Ishikawa (cell line): ENCODE measurements around the gene CCDC150.

Source experiments
- CEBPB ChIP-seq: IDR thresholded peaks from 2 replicates; pipeline ENCODE4 v1.6.1; 2012
- CREB1 ChIP-seq: IDR thresholded peaks from 2 replicates; pipeline ENCODE4 v1.6.1; 2012; ENCODE audit warnings: low read depth
- EGR1 ChIP-seq: IDR thresholded peaks from 2 replicates; pipeline ENCODE4 v1.6.1; 2012
- EP300 ChIP-seq: IDR thresholded peaks from 2 replicates; pipeline ENCODE4 v1.6.1; 2012; ENCODE audit warnings: borderline replicate concordance
- FOXM1 ChIP-seq: IDR thresholded peaks from 2 replicates; pipeline ENCODE4 v1.6.1; 2012; ENCODE audit warnings: low read depth, borderline replicate concordance
- NFIC ChIP-seq: IDR thresholded peaks from 2 replicates; pipeline ENCODE4 v1.6.1; 2012
- RAD21 ChIP-seq: IDR thresholded peaks from 2 replicates; pipeline ENCODE4 v1.6.1; 2012; ENCODE audit warnings: low read depth
- REST ChIP-seq: IDR thresholded peaks from 2 replicates; pipeline ENCODE4 v1.6.1; 2012; ENCODE audit warnings: low read depth, mild to moderate bottlenecking
- TAF1 ChIP-seq: IDR thresholded peaks from 2 replicates; pipeline ENCODE4 v1.6.1; 2012; ENCODE audit warnings: low read depth, mild to moderate bottlenecking
- TCF12 ChIP-seq: IDR thresholded peaks from 2 replicates; pipeline ENCODE4 v1.6.1; 2012; ENCODE audit warnings: low read depth
- TEAD4 ChIP-seq: IDR thresholded peaks from 2 replicates; pipeline ENCODE4 v1.6.1; 2012
- YY1 ChIP-seq: IDR thresholded peaks from 2 replicates; pipeline ENCODE4 v1.6.1; 2012; ENCODE audit warnings: low read depth
- ZBTB7A ChIP-seq: IDR thresholded peaks from 2 replicates; pipeline ENCODE4 v1.6.1; 2012; ENCODE audit warnings: low read depth
- TF ChIP-seq, protein P1 (sequence below): IDR thresholded peaks from 2 replicates; pipeline ENCODE4 v1.6.1; 2012
- TF ChIP-seq, protein P2 (sequence below): IDR thresholded peaks from 2 replicates; pipeline ENCODE4 v1.6.1; 2012

The CCDC150 gene

GRCh38 chr2:196598846-196599245, 40.7 kb upstream of the CCDC150 start:
- TF ChIP-seq ZBTB7A (no peak), TEAD4 (no peak), NFIC (no peak), TCF12 (no peak), CEBPB (no peak), CREB1 (no peak), FOXM1 (no peak), YY1 (no peak), EP300 (no peak), REST (no peak), RAD21 (no peak), EGR1 (no peak), TAF1 (no peak)
- TF ChIP-seq, protein P1, sequence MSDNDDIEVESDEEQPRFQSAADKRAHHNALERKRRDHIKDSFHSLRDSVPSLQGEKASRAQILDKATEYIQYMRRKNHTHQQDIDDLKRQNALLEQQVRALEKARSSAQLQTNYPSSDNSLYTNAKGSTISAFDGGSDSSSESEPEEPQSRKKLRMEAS = no peak
- TF ChIP-seq, protein P2, sequence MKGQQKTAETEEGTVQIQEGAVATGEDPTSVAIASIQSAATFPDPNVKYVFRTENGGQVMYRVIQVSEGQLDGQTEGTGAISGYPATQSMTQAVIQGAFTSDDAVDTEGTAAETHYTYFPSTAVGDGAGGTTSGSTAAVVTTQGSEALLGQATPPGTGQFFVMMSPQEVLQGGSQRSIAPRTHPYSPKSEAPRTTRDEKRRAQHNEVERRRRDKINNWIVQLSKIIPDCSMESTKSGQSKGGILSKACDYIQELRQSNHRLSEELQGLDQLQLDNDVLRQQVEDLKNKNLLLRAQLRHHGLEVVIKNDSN = no peak

DNA sequence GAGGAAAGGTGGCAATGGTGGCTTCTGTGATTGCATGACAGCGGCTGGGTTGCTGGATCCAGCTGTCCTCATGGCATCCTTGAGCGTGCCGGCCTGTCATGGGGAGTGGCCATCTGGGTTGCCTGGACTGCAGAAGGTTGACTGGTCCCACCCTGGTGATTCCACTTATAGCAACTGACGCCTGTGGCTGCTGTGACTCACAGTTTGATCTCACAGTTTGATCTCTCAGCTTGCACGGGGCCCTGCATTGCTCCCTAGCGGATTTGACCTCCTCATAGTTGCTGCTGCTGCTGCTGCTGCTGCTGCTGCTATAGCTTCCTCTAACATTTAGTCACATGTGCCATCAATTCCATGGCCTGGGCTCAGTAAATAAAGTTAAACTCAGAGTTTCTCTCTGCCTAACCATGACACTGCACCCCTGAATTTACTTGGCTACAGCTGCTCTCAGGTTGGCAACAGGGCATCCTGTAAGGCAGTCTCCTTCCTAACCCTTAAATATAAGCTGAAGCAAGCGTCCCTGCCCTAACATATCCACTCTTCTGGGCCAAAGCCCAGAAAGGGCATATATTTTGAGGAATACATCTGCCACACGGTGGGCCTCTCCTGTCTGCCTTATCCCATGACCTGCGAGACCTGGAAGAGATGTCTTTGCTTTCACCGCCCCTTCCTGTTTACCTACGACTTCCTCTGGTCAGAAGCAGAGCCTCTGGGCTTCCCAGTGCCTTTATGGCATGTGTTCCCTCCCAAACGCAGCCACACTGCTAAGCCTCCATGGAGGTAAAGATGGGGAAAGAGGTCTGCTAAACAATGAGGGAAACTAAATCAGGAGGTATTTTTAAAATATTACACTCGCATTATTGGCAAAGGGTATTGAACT, 37.8 kb upstream of the CCDC150 start:
- no peak for TF ChIP-seq TEAD4
- TF ChIP-seq ZBTB7A = no peak
- TF ChIP-seq YY1 = no peak
- no peak for TF ChIP-seq EGR1
- no peak for TF ChIP-seq TAF1
- TF ChIP-seq CREB1 = no peak
- TF ChIP-seq RAD21 = no peak
- TF ChIP-seq, protein P1 = no peak
- TF ChIP-seq NFIC = no peak
- no peak for TF ChIP-seq EP300
- no peak for TF ChIP-seq FOXM1
- no peak for TF ChIP-seq REST
- no peak for TF ChIP-seq TCF12
- no peak for TF ChIP-seq CEBPB
- TF ChIP-seq, protein P2 = no peak

GRCh38 chr2:196604196-196604595, 35.3 kb upstream of the CCDC150 start:
- TF ChIP-seq, protein P1 = no peak
- TF ChIP-seq TAF1 = no peak

- TF ChIP-seq, protein P1 = no peak
- TF ChIP-seq EGR1 = no peak
- no peak for TF ChIP-seq CREB1
- TF ChIP-seq FOXM1 = no peak
- TF ChIP-seq, protein P2 = no peak
Observed at GRCh38 chr2:196606516-196606915, 33.0 kb upstream of the CCDC150 start.

GRCh38 chr2:196607073-196607472, 32.4 kb upstream of the CCDC150 start:
- no peak for TF ChIP-seq TCF12
- TF ChIP-seq CEBPB = no peak
- no peak for TF ChIP-seq TAF1
- TF ChIP-seq NFIC = no peak
- no peak for TF ChIP-seq REST
- no peak for TF ChIP-seq FOXM1
- TF ChIP-seq, protein P1 = no peak
- no peak for TF ChIP-seq ZBTB7A
- no peak for TF ChIP-seq EGR1
- no peak for TF ChIP-seq TEAD4
- TF ChIP-seq, protein P2 = no peak
- no peak for TF ChIP-seq EP300
- no peak for TF ChIP-seq RAD21
- TF ChIP-seq YY1 = no peak
- no peak for TF ChIP-seq CREB1
